Subcutaneous adipose tissue (tissue), 4 donors: Measurements from ENCODE around the gene PLEKHS1. TPM values are rescaled to one million over a fixed set of nuclear protein-coding genes. Genes with fewer than 3 reads are reported as not detected.

ENCODE experiments used
- CTCF ChIP-seq: fragments of 450-650 bp; IDR thresholded peaks from one replicate; pipeline ENCODE4 v1.5.1; 2016; ENCODE audit warnings: low read depth, mild to moderate bottlenecking, control low read depth, antibody characterized with exemption, moderate library complexity
- total RNA-seq, 4 donors: library from RNA; depleted of rRNA; stranded (reverse); fragments of >200 nt; gene quantifications; one replicate each; pipeline ENCODE4 v1.1.0, GENCODE V29; 2016

Gene PLEKHS1
- total RNA-seq, 4 donors from 2014 or later = 0.17 TPM; not detected in 3

GRCh38 chr10:113754125-113754524 lies 2.6 kb downstream of the PLEKHS1 start:
- no peak for TF ChIP-seq CTCF

- TF ChIP-seq CTCF = no peak
Observed at GRCh38 chr10:113754768-113755167, 3.3 kb downstream of the PLEKHS1 start.

GRCh38 chr10:113756940-113757543 lies 5.6 kb downstream of the PLEKHS1 start:
- TF ChIP-seq CTCF = no peak

GRCh38 chr10:113762083-113762482 lies 10.6 kb downstream of the PLEKHS1 start:
- no peak for TF ChIP-seq CTCF

GRCh38 chr10:113764582-113764981 lies 13.1 kb downstream of the PLEKHS1 start:
- TF ChIP-seq CTCF = no peak

- TF ChIP-seq CTCF = no peak
Observed at GRCh38 chr10:113765910-113766309, 14.4 kb downstream of the PLEKHS1 start.

GRCh38 chr10:113767222-113767621 lies 15.7 kb downstream of the PLEKHS1 start:
- TF ChIP-seq CTCF = no peak
